GM23338 (cell line): ENCODE measurements around the gene SPECC1. TPM values are rescaled to one million over a fixed set of nuclear protein-coding genes. Genes with fewer than 3 reads are reported as not detected.

Source experiments
- ATAC-seq: fragments of 200-7000 bp; cut with Tn5 transposase; 3 replicates; pipeline ENCODE4 v1.9.1; 2020
- DNase-seq: peaks from one replicate; pipeline ENCODE4 v3.0.0-alpha.2; 2015; ENCODE audit warnings: low spot score
- H2AFZ ChIP-seq: fragments of 200-600 bp; sonication (generic); 2 replicates; pipeline ENCODE4 v1.8.0; 2016; ENCODE audit warnings: antibody characterized with exemption, mild to moderate bottlenecking, moderate library complexity
- H3F3A ChIP-seq: fragments of 200-600 bp; sonication (generic); replicated peaks from 2 replicates; pipeline ENCODE4 v1.8.0; 2017; ENCODE audit warnings: antibody characterized with exemption, mixed run types, low read depth
- H3K27ac ChIP-seq: fragments of 200-600 bp; sonication (generic); 2 replicates; pipeline ENCODE4 v1.6.1; 2016; ENCODE audit warnings: low read depth
- H3K27me3 ChIP-seq: fragments of 200-600 bp; sonication (generic); 2 replicates; pipeline ENCODE4 v1.8.0; 2016; ENCODE audit warnings: mild to moderate bottlenecking, mixed run types, moderate library complexity; ENCODE audit not compliant: insufficient read depth
- H3K36me3 ChIP-seq: fragments of 200-600 bp; sonication (generic); 2 replicates; pipeline ENCODE4 v1.8.0; 2016; ENCODE audit warnings: mild to moderate bottlenecking; ENCODE audit not compliant: insufficient read depth
- H3K4me1 ChIP-seq: fragments of 200-600 bp; sonication (generic); 2 replicates; pipeline ENCODE4 v1.8.0; 2016; ENCODE audit warnings: mild to moderate bottlenecking, moderate library complexity; ENCODE audit not compliant: insufficient read depth
- H3K4me2 ChIP-seq: fragments of 200-600 bp; sonication (generic); 2 replicates; pipeline ENCODE4 v1.7.1; 2017; ENCODE audit warnings: mixed run types
- H3K4me3 ChIP-seq: fragments of 200-600 bp; sonication (generic); 2 replicates; pipeline ENCODE4 v1.6.1; 2016; ENCODE audit warnings: mixed run types
- H3K79me2 ChIP-seq: fragments of 200-600 bp; sonication (generic); replicated peaks from 2 replicates; pipeline ENCODE4 v1.8.0; 2017; ENCODE audit warnings: mild to moderate bottlenecking; ENCODE audit not compliant: insufficient read depth
- H3K9me2 ChIP-seq: fragments of 200-600 bp; sonication (generic); 2 replicates; pipeline ENCODE4 v1.8.0; 2017; ENCODE audit not compliant: insufficient read depth
- H4K20me1 ChIP-seq: fragments of 200-600 bp; sonication (generic); replicated peaks from 2 replicates; pipeline ENCODE4 v1.8.0; 2017; ENCODE audit warnings: mild to moderate bottlenecking; ENCODE audit not compliant: insufficient read depth
- H3K27ac Mint-ChIP-seq: 2 replicates; pipeline ENCODE4 v1.8.0; 2020; ENCODE audit warnings: inconsistent platforms, mild to moderate bottlenecking, moderate library complexity, mixed read lengths
- H3K27me3 Mint-ChIP-seq: 3 replicates; pipeline ENCODE4 v1.8.0; 2022; ENCODE audit warnings: low read depth, mild to moderate bottlenecking, moderate library complexity, mixed read lengths, inconsistent platforms; ENCODE audit not compliant: insufficient read depth, poor library complexity
- H3K36me3 Mint-ChIP-seq: 3 replicates; pipeline ENCODE4 v1.8.0; 2021; ENCODE audit warnings: low read depth, mild to moderate bottlenecking, inconsistent platforms, moderate library complexity, mixed read lengths
- H3K4me1 Mint-ChIP-seq: 3 replicates; pipeline ENCODE4 v1.8.0; 2020; ENCODE audit warnings: mild to moderate bottlenecking, inconsistent platforms, mixed read lengths
- H3K4me3 Mint-ChIP-seq: 3 replicates; pipeline ENCODE4 v1.8.0; 2021; ENCODE audit warnings: moderate library complexity, mild to moderate bottlenecking, inconsistent platforms, mixed read lengths
- H3K9me3 Mint-ChIP-seq: 3 replicates; pipeline ENCODE4 v1.8.0; 2020; ENCODE audit warnings: moderate library complexity, mild to moderate bottlenecking, inconsistent platforms, mixed read lengths
- CREB1 ChIP-seq: fragments of 250-450 bp; sonication (Bioruptor Pico); IDR thresholded peaks from 2 replicates; pipeline ENCODE4 v1.5.0; 2020; ENCODE audit warnings: low read depth, mild to moderate bottlenecking, moderate library complexity
- EZH2 ChIP-seq: fragments of 200-600 bp; sonication (generic); IDR thresholded peaks from one replicate; pipeline ENCODE4 v1.8.0; 2017; ENCODE audit warnings: antibody characterized with exemption, mild to moderate bottlenecking, low read depth; ENCODE audit not compliant: unreplicated experiment
- EZH2phosphoT487 ChIP-seq: fragments of 200-600 bp; sonication (generic); IDR thresholded peaks from one replicate; pipeline ENCODE4 v1.8.1; 2018; ENCODE audit warnings: antibody characterized with exemption; ENCODE audit not compliant: unreplicated experiment
- JUNB ChIP-seq: IDR thresholded peaks from one replicate; pipeline ENCODE4 v1.6.1; 2016; ENCODE audit warnings: antibody characterized with exemption; ENCODE audit not compliant: unreplicated experiment
- NANOG ChIP-seq: IDR thresholded peaks from 2 replicates; pipeline ENCODE4 v1.6.1; 2016; ENCODE audit warnings: antibody characterized with exemption, borderline replicate concordance
- POLR2AphosphoS5 ChIP-seq: IDR thresholded peaks from 2 replicates; pipeline ENCODE4 v1.6.1; 2016; ENCODE audit warnings: antibody characterized with exemption, low read depth
- STAT1 ChIP-seq: IDR thresholded peaks from one replicate; pipeline ENCODE4 v1.6.1; 2016; ENCODE audit warnings: antibody characterized with exemption; ENCODE audit not compliant: unreplicated experiment
- polyA plus RNA-seq: library from polyadenylated mRNA; unstranded; fragments of >200 nt; fragmentation: Nextera tagmentation; extraction: Ambion mirVana; gene quantifications from 2 replicates; pipeline ENCODE4 v1.2.1, GENCODE V29; 2016
- total RNA-seq: library from RNA; depleted of rRNA; stranded (reverse); fragments of >200 nt; shearing (Covaris generic); gene quantifications from 2 replicates; pipeline ENCODE4 v1.2.3, GENCODE V29; 2014
- TF ChIP-seq, protein P1 (sequence below): fragments of 250-450 bp; sonication (Bioruptor Pico); IDR thresholded peaks from 2 replicates; pipeline ENCODE4 v1.5.0; 2020; ENCODE audit warnings: mild to moderate bottlenecking, moderate library complexity
- TF ChIP-seq, protein P2 (sequence below): IDR thresholded peaks from 2 replicates; pipeline ENCODE4 v1.6.1; 2016; ENCODE audit warnings: antibody characterized with exemption
- TF ChIP-seq, protein P3 (sequence below), 2 experiments: fragments of 200-600 bp in 1 of 2; sonication (generic) in 1 of 2; conservative IDR thresholded peaks; 2 replicates each; pipeline versions ENCODE4 v1.5.1 to v1.6.1; 2016 to 2017; ENCODE audit warnings: antibody characterized with exemption in 2 of 2, low read depth in 2 of 2, mild to moderate bottlenecking in 2 of 2, moderate library complexity in 1 of 2

Gene SPECC1
- total and polyA plus RNA-seq, 2 experiments from 2014 or later = 42.6 to 101 TPM

DNA sequence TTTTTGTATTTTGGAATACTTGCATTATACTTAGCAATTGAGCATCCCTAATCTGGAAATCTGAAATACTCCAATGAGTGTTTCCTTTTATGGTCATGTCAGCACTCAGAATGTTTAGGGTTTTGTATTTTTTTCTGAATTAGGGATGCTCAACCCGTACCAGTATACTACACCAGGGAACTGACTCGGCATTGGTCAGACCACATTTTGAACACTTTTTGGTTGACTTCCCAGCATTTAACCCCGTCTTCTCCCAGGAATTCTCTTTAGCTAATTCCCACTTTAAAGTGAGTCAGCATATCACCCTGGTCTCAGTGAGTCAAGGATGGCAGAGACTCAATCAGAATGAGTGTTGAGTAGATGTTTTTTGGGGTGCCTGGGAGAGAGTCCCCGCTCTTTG is 177.9 kb downstream of the SPECC1 start (continued):
- TF ChIP-seq, protein P1, sequence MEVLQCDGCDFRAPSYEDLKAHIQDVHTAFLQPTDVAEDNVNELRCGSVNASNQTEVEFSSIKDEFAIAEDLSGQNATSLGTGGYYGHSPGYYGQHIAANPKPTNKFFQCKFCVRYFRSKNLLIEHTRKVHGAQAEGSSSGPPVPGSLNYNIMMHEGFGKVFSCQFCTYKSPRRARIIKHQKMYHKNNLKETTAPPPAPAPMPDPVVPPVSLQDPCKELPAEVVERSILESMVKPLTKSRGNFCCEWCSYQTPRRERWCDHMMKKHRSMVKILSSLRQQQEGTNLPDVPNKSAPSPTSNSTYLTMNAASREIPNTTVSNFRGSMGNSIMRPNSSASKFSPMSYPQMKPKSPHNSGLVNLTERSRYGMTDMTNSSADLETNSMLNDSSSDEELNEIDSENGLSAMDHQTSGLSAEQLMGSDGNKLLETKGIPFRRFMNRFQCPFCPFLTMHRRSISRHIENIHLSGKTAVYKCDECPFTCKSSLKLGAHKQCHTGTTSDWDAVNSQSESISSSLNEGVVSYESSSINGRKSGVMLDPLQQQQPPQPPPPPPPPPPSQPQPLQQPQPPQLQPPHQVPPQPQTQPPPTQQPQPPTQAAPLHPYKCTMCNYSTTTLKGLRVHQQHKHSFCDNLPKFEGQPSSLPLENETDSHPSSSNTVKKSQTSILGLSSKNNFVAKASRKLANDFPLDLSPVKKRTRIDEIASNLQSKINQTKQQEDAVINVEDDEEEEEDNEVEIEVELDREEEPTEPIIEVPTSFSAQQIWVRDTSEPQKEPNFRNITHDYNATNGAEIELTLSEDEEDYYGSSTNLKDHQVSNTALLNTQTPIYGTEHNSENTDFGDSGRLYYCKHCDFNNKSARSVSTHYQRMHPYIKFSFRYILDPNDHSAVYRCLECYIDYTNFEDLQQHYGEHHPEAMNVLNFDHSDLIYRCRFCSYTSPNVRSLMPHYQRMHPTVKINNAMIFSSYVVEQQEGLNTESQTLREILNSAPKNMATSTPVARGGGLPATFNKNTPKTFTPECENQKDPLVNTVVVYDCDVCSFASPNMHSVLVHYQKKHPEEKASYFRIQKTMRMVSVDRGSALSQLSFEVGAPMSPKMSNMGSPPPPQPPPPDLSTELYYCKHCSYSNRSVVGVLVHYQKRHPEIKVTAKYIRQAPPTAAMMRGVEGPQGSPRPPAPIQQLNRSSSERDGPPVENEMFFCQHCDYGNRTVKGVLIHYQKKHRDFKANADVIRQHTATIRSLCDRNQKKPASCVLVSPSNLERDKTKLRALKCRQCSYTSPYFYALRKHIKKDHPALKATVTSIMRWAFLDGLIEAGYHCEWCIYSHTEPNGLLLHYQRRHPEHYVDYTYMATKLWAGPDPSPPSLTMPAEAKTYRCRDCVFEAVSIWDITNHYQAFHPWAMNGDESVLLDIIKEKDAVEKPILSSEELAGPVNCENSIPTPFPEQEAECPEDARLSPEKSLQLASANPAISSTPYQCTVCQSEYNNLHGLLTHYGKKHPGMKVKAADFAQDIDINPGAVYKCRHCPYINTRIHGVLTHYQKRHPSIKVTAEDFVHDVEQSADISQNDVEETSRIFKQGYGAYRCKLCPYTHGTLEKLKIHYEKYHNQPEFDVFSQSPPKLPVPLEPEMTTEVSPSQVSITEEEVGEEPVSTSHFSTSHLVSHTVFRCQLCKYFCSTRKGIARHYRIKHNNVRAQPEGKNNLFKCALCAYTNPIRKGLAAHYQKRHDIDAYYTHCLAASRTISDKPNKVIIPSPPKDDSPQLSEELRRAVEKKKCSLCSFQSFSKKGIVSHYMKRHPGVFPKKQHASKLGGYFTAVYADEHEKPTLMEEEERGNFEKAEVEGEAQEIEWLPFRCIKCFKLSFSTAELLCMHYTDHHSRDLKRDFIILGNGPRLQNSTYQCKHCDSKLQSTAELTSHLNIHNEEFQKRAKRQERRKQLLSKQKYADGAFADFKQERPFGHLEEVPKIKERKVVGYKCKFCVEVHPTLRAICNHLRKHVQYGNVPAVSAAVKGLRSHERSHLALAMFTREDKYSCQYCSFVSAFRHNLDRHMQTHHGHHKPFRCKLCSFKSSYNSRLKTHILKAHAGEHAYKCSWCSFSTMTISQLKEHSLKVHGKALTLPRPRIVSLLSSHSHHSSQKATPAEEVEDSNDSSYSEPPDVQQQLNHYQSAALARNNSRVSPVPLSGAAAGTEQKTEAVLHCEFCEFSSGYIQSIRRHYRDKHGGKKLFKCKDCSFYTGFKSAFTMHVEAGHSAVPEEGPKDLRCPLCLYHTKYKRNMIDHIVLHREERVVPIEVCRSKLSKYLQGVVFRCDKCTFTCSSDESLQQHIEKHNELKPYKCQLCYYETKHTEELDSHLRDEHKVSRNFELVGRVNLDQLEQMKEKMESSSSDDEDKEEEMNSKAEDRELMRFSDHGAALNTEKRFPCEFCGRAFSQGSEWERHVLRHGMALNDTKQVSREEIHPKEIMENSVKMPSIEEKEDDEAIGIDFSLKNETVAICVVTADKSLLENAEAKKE (CRISPR knock-in tag) = no peak
- TF ChIP-seq NANOG = no peak
- no peak for TF ChIP-seq STAT1
- TF ChIP-seq JUNB = no peak
- TF ChIP-seq POLR2AphosphoS5 = no peak

DNA sequence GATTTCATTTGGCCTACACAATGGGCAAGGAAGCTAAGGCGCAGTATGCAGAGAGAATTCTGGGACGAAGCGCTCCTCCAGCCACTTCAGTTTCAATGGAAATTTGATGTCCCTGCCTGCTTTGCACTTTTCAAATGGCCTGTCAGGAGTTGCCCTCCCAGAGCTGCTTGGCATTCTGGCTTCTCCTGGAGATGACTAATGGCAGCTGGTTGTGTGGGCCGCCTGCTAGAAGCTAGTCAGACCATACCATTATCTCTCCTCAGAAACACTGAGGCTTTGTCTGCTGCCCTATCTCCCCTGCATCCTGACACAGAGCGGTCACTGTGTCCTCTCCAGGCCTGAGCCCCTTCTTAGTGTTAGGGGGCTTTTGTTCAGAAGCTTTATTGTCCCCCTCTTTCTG is 180.1 kb downstream of the SPECC1 start:
- Histone ChIP-seq H3K27me3 (no peaks in the 10 kb centered on the region), H3K4me2 (peak overlapping the region; percentile 73), H3K9me2 (no peaks in the 10 kb centered on the region), H3K79me2 (peaks cover 87% of the 10 kb centered on the region), H2AFZ (no peak overlapping the region), H3K27ac (peak overlapping the region; percentile 96), H3K4me3 (peak overlapping the region; percentile 28; the same call in 1 of the 2 replicates), H3K4me1 (peaks cover 62% of the 10 kb centered on the region), H4K20me1 (no peaks in the 10 kb centered on the region), H3F3A (peaks cover 7% of the 10 kb centered on the region; the same call in 1 of the 2 replicates), H3K36me3 (no peaks in the 10 kb centered on the region)
- H3K27ac Mint-ChIP-seq = peak overlapping the region; percentile 94
- peaks cover 11% of the 10 kb centered on the region; the same call in 2 of the 3 replicates for H3K9me3 Mint-ChIP-seq
- peak overlapping the region; percentile 53; the same call in 2 of the 3 replicates for H3K4me3 Mint-ChIP-seq
- H3K36me3 Mint-ChIP-seq = peaks cover 25% of the 10 kb centered on the region
- peaks cover 5% of the 10 kb centered on the region for H3K27me3 Mint-ChIP-seq
- ATAC-seq (peak; percentile 66), DNase-seq (no peak)
- TF ChIP-seq, protein P2, sequence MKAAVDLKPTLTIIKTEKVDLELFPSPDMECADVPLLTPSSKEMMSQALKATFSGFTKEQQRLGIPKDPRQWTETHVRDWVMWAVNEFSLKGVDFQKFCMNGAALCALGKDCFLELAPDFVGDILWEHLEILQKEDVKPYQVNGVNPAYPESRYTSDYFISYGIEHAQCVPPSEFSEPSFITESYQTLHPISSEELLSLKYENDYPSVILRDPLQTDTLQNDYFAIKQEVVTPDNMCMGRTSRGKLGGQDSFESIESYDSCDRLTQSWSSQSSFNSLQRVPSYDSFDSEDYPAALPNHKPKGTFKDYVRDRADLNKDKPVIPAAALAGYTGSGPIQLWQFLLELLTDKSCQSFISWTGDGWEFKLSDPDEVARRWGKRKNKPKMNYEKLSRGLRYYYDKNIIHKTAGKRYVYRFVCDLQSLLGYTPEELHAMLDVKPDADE = no peak
- TF ChIP-seq CREB1 (CRISPR knock-in tag) = no peak
- TF ChIP-seq POLR2AphosphoS5 = no peak
- TF ChIP-seq STAT1 = no peak
- no peak for TF ChIP-seq EZH2phosphoT487
- no peak for TF ChIP-seq NANOG
- no peak for TF ChIP-seq EZH2
- TF ChIP-seq, protein P3, sequence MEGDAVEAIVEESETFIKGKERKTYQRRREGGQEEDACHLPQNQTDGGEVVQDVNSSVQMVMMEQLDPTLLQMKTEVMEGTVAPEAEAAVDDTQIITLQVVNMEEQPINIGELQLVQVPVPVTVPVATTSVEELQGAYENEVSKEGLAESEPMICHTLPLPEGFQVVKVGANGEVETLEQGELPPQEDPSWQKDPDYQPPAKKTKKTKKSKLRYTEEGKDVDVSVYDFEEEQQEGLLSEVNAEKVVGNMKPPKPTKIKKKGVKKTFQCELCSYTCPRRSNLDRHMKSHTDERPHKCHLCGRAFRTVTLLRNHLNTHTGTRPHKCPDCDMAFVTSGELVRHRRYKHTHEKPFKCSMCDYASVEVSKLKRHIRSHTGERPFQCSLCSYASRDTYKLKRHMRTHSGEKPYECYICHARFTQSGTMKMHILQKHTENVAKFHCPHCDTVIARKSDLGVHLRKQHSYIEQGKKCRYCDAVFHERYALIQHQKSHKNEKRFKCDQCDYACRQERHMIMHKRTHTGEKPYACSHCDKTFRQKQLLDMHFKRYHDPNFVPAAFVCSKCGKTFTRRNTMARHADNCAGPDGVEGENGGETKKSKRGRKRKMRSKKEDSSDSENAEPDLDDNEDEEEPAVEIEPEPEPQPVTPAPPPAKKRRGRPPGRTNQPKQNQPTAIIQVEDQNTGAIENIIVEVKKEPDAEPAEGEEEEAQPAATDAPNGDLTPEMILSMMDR (conservative IDR thresholded peaks at IDR 0.05; ENCODE audit: low read depth in 2 of 2) = no peak
- peaks cover 63% of the 10 kb centered on the region for H3K4me1 Mint-ChIP-seq
